Small intestine (tissue), 7 donors: ENCODE data around the gene ACADVL. TPM values are rescaled to one million over a fixed set of nuclear protein-coding genes. Genes with fewer than 3 reads are reported as not detected.

Source experiments
- DNase-seq, 2 donors: peaks; one replicate each; pipeline versions ENCODE4 v3.0.0 to v3.0.0-alpha.2; 2013
- FAIRE-seq: peaks from 2 replicates; lab custom pipeline; 2012; peaks lifted over from hg19 to GRCh38; lab: Jason Lieb, UNC
- H3K27ac ChIP-seq, 3 donors: one replicate each; pipeline ENCODE4 v1.5.1; 2013; ENCODE audit warnings: low read length in 2 of 3, mild to moderate bottlenecking in 2 of 3, control low read depth in 1 of 3, inconsistent platforms in 1 of 3, low read depth in 1 of 3, moderate library complexity in 1 of 3
- H3K27me3 ChIP-seq, 3 donors: one replicate each; pipeline ENCODE4 v1.6.1; 2013; ENCODE audit warnings: low read length in 3 of 3, inconsistent platforms in 1 of 3; ENCODE audit not compliant: control insufficient read depth in 3 of 3, insufficient read depth in 3 of 3
- H3K36me3 ChIP-seq, 3 donors: one replicate each; pipeline ENCODE4 v1.6.1; 2013; ENCODE audit warnings: low read length in 3 of 3, inconsistent platforms in 1 of 3, low read depth in 1 of 3, mild to moderate bottlenecking in 1 of 3, moderate library complexity in 1 of 3; ENCODE audit not compliant: control insufficient read depth in 3 of 3, insufficient read depth in 2 of 3
- H3K4me1 ChIP-seq, 3 donors: one replicate each; pipeline ENCODE4 v1.6.1; 2013; ENCODE audit warnings: low read length in 2 of 3, inconsistent platforms in 1 of 3, low read depth in 1 of 3, mild to moderate bottlenecking in 1 of 3, moderate library complexity in 1 of 3; ENCODE audit not compliant: control insufficient read depth in 3 of 3, insufficient read depth in 2 of 3
- H3K4me3 ChIP-seq, 3 donors: one replicate each; pipeline ENCODE4 v1.5.1; 2013; ENCODE audit warnings: low read length in 3 of 3, control low read depth in 1 of 3, inconsistent platforms in 1 of 3, low read depth in 1 of 3, mild to moderate bottlenecking in 1 of 3, moderate library complexity in 1 of 3
- H3K9me3 ChIP-seq, 2 donors: one replicate each; pipeline ENCODE4 v1.6.1; 2013; ENCODE audit warnings: low read depth in 1 of 2, low read length in 1 of 2; ENCODE audit not compliant: control insufficient read depth in 2 of 2, insufficient read depth in 1 of 2
- WGBS, 3 donors: extraction: QIAGEN DNeasy Blood & Tissue Kit; methylation state at CpG; one replicate each; pipeline ENCODE4 v1.1.7; 2013; 5-methylcytosine and 5-hydroxymethylcytosine counted together
- polyA plus RNA-seq, 4 donors: library from polyadenylated mRNA; stranded (reverse) in 3 of 4; unstranded in 1 of 4; fragments of 200-250 nt in 3 of 4; fragments of 120-200 nt in 1 of 4; gene quantifications; one replicate each; pipeline versions ENCODE4 v1.2.1 to v1.2.3, GENCODE V29; 2013
- donor health status: healthy with polysubstance abuse.
- donor health status: control.
- donor health status: control.
- donor health status: Bipolar disorder and iron deficiency.
- donor health status: healthy.

Gene ACADVL
- polyA plus RNA-seq, 4 donors: 424 to 2,630 (median 1,444) TPM

DNA sequence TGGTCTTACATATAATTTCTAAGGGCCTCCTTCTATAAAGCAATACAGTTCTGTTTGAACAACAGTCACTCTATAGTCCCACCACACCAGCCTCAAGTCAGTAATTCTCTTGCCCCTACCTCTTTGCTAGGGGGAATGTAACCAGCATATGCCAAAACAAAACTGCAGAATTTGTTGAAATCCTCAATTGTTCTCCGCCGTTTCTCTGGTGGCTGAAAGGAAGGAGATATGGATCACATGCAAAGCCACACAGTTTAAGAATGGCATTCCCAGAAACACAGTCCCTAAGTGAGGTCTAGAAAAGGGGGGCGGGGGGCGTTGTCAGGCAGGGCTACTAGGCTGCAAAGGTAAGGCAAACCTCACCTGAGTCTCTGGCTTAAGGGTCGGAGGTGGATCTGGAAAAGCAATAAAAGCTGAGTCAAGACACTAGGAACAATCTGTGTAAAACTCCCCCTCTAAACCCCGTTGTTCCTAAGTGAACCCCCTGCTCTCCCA, 17.6 kb downstream of the ACADVL start:
- 15 to 26% (median 24%) methylated on average over 6 of the region's 6 CpGs for WGBS, 3 donors
- no peak for FAIRE-seq
- H3K36me3 ChIP-seq: peaks cover 2 to 41% (median 5%) of the 10 kb centered on the region in 3 donors
- H3K9me3 ChIP-seq: no peaks in the 10 kb centered on the region
- no peaks in the 10 kb centered on the region for H3K27me3 ChIP-seq
- H3K4me1 ChIP-seq: peaks cover 4 to 48% (median 6%) of the 10 kb centered on the region in 3 donors
- peak overlapping the region; percentile 59 to 92 (median 91) for H3K27ac ChIP-seq
- H3K4me3 ChIP-seq: peak overlapping the region; percentile 93 to 99 (median 95)
- DNase-seq: no peak

DNA sequence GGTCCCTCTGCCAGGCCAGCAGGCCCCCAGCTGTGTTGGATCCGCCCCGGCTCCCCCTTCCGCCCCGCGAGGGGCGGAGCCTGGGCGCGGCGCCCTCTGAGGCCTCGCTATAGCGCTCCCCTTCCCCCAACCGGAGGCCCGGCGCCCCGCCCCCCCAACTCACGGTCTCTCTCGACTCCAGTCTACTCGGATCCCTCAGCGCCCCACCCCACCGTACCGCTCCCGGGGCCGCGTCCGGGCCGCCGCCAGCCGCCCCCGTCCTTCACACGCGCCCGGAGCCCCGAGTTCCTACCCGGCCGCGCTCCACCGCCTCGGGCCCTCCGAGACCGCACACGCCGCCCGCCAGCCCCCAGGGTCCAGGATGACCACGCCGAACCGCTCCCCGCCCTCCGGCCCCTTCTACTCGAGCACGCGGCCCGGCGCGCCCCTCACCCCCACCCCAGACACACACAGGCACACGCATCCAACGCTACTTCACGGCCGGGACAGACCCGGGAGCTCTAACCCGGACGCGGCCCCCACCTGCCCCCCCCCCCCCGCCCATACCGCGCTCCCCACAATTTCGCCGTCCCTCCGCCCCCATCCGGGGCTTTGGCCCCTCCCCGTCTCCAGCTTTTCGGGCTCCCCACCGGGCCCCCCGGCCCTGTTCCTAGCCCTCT, 18.2 kb downstream of the ACADVL start:
- no peak for FAIRE-seq
- Histone ChIP-seq H3K4me3 (peak overlapping the region; percentile 93 to 99 (median 95)), H3K27me3 (no peaks in the 10 kb centered on the region), H3K27ac (peak overlapping the region; percentile 88 to 92 (median 91)), H3K4me1 (peaks cover 3 to 45% (median 4%) of the 10 kb centered on the region in 3 donors), H3K36me3 (peaks cover 2 to 41% (median 5%) of the 10 kb centered on the region in 3 donors), H3K9me3 (no peaks in the 10 kb centered on the region)
- WGBS, 3 donors: 1 to 2% (median 1%) methylated on average over 25 to 72 of the region's 73 CpGs
- peak; percentile 80 to 93 for DNase-seq

DNA sequence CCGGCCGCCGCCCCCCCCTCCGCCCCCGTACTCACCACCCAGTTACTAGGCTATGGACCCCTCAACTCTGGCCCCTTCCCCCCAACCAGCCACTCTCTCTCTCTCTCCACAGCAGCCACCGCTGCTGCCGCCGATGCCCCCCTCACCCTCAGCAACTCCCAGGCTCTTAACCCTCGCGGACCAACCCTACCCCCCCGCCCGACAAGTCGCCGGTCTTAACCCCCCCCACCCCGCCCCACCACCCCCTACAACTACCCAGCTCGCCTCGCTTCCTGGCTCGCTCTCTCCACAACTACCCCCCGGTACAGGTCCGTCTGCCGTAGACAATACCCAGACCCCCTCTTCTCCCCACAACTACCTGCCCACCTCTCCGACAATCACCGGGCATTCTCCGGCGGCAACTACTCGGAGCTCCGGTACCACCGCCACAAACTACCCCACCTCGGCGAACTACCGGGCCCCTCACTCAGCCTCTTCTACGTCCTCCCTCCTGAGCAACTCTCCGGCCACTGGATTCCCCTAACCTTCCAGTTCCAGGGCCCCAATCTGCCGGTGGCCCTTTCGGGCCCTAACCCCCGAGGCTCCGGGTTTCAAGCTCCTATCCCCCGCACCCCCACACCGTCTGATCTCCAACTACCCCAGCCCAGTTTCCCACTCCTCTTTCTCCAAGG, 18.8 kb downstream of the ACADVL start:
- peak; percentile 28 to 66 for DNase-seq
- Histone ChIP-seq H3K9me3 (no peaks in the 10 kb centered on the region), H3K4me1 (peaks cover 3 to 50% (median 3%) of the 10 kb centered on the region in 3 donors), H3K27me3 (no peaks in the 10 kb centered on the region), H3K27ac (peak overlapping the region; percentile 68 to 92 (median 84)), H3K36me3 (peaks cover 2 to 44% (median 5%) of the 10 kb centered on the region in 3 donors), H3K4me3 (peak overlapping the region; percentile 93 to 99 (median 95))
- 0 to 1% (median 1%) methylated on average over 30 to 39 of the region's 39 CpGs for WGBS, 3 donors
- FAIRE-seq: no peak

DNA sequence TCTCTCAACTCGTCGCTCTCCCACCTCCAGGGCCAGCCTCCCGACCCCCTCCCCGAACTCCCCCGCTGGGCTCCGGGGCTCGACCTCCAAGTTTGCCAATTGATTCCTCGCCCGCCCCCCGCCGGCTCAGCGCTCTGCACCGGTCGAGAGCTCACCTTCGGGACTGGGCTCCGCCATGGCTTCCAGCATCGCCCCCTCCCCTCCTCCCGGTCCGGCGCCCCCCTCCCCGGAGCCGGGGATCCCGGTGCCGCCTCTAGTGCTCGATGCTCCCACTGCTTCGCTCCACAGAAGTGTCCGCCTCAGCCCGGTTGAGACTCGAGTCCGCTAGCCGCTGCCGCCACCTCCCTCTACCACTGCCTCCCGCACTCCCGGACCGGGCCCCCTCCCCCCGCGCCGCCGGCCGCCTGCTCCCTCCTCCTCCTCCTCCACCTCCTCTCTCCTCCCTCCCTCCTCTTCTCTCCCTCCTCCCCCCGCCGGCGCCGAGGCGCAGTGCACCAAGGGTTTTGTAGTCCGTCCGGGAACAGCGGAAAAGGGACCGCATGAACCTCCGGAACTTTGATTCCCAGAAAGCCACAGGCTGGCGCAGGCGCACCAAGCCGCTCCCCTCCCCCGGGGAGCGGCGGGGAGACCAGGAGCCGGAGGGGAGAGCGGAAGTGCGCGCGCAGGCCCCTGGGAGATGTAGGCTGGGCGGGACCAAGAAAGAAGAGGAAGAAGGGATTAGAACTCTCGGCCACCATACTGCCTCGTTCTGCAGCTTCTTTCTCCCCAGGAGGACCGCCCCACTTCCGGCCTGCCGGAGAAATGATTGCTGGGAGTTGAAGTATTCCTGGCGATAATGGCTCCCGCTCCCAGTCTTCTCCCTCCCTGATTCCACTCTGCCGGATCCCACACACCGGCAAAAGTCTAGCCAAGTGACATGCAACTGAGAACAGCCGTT, 19.6 kb downstream of the ACADVL start, which contains the start of gene PHF23:
PHF23 (minus strand) TSS at position 367 of the 937 bp plus-strand sequence; CDS start at position 189, 178 bp downstream.
- Histone ChIP-seq H3K27me3 (no peaks in the 10 kb centered on the region), H3K4me3 (peak within 1 kb of the TSS; percentile 93 to 99 (median 95)), H3K36me3 (peaks cover 2 to 51% (median 5%) of the 10 kb centered on the region in 3 donors), H3K27ac (peak within 1 kb of the TSS; percentile 68 to 99 (median 92)), H3K4me1 (peaks cover 3 to 50% (median 3%) of the 10 kb centered on the region in 3 donors), H3K9me3 (no peaks in the 10 kb centered on the region)
- DNase-seq (peak; percentile 100), FAIRE-seq (no peak)
- WGBS, 3 donors: 1% methylated on average over 47 to 72 of the region's 72 CpGs

DNA sequence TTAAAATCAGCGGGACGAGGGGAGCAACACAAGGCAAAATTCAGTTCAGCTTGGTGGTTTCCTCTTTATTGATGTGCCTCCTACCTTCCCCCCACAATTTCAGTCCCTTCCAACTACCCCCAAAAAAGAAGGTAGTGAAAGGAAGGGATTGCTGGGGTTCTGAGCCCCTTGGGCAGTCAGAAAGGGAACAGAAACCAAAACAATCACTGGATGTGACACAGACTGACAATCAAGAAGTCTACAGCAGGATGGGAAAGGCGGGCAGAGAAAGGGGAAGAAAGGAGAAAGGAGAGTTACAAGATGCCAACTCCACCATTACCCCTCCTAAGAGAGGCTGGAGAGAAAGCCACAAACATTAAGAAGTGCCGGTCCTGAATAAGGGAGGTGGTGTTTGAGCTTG, 20.6 kb downstream of the ACADVL start:
- FAIRE-seq: no peak
- H3K27ac ChIP-seq: peak overlapping the region in 2 of 3 donors; percentile 98 to 99
- H3K4me1 ChIP-seq: peaks cover 3 to 40% (median 3%) of the 10 kb centered on the region in 3 donors
- WGBS, 3 donors: 56 to 62% (median 60%) methylated on average over 4 of the region's 4 CpGs
- no peak for DNase-seq
- H3K36me3 ChIP-seq: peaks cover 2 to 53% (median 8%) of the 10 kb centered on the region in 3 donors
- H3K9me3 ChIP-seq: no peaks in the 10 kb centered on the region
- H3K27me3 ChIP-seq: no peaks in the 10 kb centered on the region
- peak overlapping the region in 2 of 3 donors; percentile 95 to 99 for H3K4me3 ChIP-seq

DNA sequence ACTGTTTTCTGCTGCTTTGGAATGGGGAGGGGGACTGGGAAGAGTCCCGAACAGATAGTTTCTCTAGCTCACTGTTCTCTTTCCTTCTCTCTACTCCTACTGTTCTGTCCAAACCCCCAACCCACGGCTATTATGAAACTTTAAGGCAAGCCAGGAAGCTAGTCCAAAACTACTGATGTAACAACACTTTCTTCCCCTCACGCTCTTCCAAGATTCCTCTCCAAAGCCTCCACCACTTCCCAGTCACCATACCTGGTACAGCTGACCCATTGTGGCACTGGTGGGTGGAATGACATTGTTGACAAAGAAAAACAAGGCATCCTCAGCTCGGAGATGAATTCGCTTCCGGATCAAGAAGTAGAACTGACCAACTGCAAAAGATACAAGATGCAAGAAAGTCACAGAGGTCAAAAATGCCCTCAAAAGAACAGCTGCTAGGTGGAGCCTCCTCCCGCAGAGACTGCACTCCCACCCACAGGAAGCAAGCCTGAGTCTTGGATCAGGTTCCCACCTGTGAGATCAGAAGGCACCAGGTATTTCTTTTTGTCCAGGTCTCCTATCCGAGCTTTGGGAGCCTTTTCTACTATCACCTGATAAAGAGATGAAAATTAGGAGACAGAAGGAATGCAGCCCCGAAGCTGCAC, 21.5 kb downstream of the ACADVL start:
- 11 to 31% (median 24%) methylated on average over 9 of the region's 9 CpGs for WGBS, 3 donors
- Histone ChIP-seq H3K27ac (peak overlapping the region; percentile 98 to 99 (median 98)), H3K27me3 (no peaks in the 10 kb centered on the region), H3K4me1 (peaks cover 3 to 33% (median 3%) of the 10 kb centered on the region in 3 donors), H3K36me3 (peaks cover 2 to 53% (median 12%) of the 10 kb centered on the region in 3 donors), H3K9me3 (no peaks in the 10 kb centered on the region), H3K4me3 (peak overlapping the region in 2 of 3 donors; percentile 95 to 99)
- DNase-seq: no peak
- no peak for FAIRE-seq

DNA sequence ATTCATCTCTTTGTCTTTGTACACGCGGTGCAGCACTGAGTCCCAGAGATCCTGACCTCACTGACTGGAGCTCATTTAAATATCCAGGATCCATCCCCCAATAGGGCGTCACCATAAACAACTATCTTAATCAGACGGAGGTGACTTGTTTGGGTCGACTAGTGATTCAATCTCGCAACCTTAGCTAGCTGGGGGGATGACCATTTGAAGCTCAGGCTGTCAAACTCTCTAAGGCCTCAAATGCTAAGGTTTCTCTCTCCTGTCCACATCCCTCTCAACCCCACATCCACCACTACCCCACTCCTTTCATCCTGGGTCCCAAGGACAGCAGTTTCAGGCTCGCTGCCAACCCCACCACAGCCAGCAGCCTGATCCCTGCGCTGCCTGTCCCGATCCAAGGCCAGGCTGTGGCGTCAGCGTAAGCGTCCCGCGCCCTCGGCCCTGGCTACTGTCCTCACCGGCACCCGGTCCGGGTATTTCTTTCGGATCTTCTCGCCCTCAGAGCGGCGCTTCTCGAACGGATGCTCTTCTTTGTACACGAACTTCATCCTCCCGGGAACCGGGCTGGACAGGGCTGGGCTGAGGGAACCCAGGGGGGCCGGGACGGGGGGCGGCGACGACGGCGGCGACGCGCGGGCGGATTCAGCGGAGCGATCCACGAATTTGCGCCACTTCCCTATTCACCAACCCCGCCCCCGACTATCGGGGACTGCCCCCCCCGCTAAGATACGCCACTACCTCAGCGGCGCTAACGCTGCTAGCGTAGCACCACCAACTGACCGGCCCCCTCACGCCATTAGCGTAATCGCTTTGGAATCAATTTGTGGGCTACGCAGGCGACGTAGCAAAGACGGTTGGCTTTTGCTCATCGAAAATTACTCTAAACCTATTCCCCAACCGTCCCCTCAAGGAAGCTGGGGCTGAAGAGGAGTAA, 22.3 kb downstream of the ACADVL start, which contains the start of gene GABARAP:
GABARAP (minus strand) TSS at position 667 of the 934 bp plus-strand sequence; CDS start at position 548, 119 bp downstream.
- Histone ChIP-seq H3K27me3 (no peaks in the 10 kb centered on the region), H3K4me3 (peak within 1 kb of the TSS; percentile 78 to 99 (median 95)), H3K4me1 (peaks cover 3 to 25% (median 3%) of the 10 kb centered on the region in 3 donors), H3K27ac (peak within 1 kb of the TSS; percentile 98 to 99 (median 98)), H3K9me3 (no peaks in the 10 kb centered on the region), H3K36me3 (peaks cover 0 to 53% (median 12%) of the 10 kb centered on the region in 3 donors)
- peak; percentile 89 to 98 for DNase-seq
- no peak for FAIRE-seq
- WGBS, 3 donors: 0 to 1% (median 0%) methylated on average over 61 to 62 of the region's 62 CpGs
